OCI-LY7 (cell line): ENCODE results near the gene APBB2.

ENCODE experiments used
- EZH2phosphoT487 ChIP-seq: fragments of 200-600 bp; sonication (generic); IDR thresholded peaks from 2 replicates; pipeline ENCODE4 v1.6.1; 2018; ENCODE audit warnings: low read depth, borderline replicate concordance, mild to moderate bottlenecking, mixed run types, antibody characterized with exemption, low read length, moderate library complexity, mixed read lengths
- TF ChIP-seq, protein P1 (sequence below): fragments of 200-600 bp; sonication (generic); conservative IDR thresholded peaks from 2 replicates; pipeline ENCODE4 v1.5.1; 2014; ENCODE audit warnings: mild to moderate bottlenecking, antibody characterized with exemption, low read length, moderate library complexity, mixed read lengths

DNA sequence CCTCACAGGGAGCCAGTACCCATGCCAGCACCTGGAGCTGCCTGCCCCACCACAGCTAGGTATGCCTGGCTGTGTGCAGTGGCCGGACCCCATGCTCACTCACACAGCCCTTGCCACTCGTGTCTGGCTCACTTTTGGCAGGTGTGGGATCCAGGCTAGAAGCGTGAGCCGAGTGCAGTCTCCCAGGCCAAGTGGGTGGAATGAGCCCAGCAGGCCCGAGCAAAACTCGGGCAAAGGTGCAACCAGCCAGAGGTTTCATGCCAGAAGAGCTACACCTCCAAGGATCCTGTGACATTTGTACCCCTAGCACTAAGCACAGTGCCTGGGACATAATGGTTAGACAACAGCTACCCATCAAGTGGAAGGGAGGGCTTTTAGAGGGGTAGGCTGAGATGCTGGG is 246.8 kb downstream of the APBB2 start:
- TF ChIP-seq, protein P1, sequence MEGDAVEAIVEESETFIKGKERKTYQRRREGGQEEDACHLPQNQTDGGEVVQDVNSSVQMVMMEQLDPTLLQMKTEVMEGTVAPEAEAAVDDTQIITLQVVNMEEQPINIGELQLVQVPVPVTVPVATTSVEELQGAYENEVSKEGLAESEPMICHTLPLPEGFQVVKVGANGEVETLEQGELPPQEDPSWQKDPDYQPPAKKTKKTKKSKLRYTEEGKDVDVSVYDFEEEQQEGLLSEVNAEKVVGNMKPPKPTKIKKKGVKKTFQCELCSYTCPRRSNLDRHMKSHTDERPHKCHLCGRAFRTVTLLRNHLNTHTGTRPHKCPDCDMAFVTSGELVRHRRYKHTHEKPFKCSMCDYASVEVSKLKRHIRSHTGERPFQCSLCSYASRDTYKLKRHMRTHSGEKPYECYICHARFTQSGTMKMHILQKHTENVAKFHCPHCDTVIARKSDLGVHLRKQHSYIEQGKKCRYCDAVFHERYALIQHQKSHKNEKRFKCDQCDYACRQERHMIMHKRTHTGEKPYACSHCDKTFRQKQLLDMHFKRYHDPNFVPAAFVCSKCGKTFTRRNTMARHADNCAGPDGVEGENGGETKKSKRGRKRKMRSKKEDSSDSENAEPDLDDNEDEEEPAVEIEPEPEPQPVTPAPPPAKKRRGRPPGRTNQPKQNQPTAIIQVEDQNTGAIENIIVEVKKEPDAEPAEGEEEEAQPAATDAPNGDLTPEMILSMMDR, result no peak
- TF ChIP-seq EZH2phosphoT487, result no peak
